Measurements from ENCODE around the gene MCF2L. TPM values are rescaled to one million over a fixed set of nuclear protein-coding genes. Genes with fewer than 3 reads are reported as not detected.
"Not testable (repeated sequence)": the region's sequence is repeated elsewhere in the genome, so short reads cannot be mapped to it uniquely, and the experiment has no call there.

Gene MCF2L
- total RNA-seq, 1 donor from 2014 or later, result 69.7 TPM

DNA sequence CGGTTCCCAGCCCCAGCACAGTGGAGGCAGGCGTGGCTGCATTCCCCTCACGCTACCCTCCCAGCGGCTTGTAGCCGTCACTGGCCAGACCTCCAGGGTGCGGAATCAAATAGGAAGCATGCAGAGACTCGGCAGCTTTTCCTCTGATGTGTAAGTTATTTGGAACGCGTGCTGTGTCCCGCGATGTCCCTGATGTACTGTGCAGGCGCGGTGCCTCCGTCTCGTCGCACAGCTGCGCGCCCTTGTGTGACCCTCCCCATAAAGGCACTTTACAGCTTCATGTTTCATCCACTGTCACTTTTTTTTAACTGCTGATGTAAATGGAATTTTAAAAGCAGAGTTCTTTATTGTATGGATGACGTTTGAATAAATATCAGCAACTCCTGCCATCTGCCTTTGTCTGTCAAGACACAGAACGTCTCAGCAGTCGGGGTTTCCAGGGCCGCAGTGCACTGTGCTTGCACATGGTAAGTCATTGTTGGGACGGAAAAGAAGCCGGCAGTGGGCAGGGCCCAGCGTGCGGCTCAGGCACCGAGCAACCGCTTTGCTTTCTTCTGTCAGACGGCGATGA is 129.2 kb downstream of the MCF2L start:
- DNase-seq, result no peak
- ATAC-seq, result no peak
- Histone ChIP-seq H3K9me3 (no peaks in the 10 kb centered on the region), H3K27ac (no peak overlapping the region), H3K27me3 (no peaks in the 10 kb centered on the region), H3K4me3 (no peak overlapping the region), H3K36me3 (no peaks in the 10 kb centered on the region), H3K4me1 (no peaks in the 10 kb centered on the region)
- TF ChIP-seq, protein P1, sequence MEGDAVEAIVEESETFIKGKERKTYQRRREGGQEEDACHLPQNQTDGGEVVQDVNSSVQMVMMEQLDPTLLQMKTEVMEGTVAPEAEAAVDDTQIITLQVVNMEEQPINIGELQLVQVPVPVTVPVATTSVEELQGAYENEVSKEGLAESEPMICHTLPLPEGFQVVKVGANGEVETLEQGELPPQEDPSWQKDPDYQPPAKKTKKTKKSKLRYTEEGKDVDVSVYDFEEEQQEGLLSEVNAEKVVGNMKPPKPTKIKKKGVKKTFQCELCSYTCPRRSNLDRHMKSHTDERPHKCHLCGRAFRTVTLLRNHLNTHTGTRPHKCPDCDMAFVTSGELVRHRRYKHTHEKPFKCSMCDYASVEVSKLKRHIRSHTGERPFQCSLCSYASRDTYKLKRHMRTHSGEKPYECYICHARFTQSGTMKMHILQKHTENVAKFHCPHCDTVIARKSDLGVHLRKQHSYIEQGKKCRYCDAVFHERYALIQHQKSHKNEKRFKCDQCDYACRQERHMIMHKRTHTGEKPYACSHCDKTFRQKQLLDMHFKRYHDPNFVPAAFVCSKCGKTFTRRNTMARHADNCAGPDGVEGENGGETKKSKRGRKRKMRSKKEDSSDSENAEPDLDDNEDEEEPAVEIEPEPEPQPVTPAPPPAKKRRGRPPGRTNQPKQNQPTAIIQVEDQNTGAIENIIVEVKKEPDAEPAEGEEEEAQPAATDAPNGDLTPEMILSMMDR (IDR thresholded peaks at IDR 0.05), result no peak
- intact Hi-C loops (cut with DNase I), result no loop called here

DNA sequence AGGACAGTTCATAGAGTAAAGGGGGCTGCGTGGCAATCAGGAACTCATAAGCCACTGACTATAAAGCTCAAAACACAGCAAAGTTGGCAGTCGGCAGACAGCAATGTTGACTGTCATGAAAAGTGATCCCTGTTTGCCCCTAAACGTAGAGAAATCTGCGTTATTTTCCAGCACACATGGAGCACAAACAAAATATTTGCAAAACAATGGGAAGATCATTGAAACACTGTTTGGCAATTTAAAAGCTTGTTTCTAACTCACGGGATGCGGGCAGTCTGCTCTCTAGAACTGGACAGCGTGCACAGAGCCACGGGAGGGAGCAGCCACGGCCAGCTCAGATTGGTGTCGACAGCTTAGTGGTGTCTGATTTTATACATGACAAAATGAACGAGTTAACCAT is 130.1 kb downstream of the MCF2L start:
- no peaks in the 10 kb centered on the region for H3K27me3 ChIP-seq
- intact Hi-C loops (cut with DNase I), result no loop called here
- DNase-seq (no peak), ATAC-seq (no peak)
- H3K27ac ChIP-seq, result no peak overlapping the region
- H3K9me3 ChIP-seq, result no peaks in the 10 kb centered on the region
- no peaks in the 10 kb centered on the region for H3K36me3 ChIP-seq
- H3K4me1 ChIP-seq, result no peaks in the 10 kb centered on the region
- no peak overlapping the region for H3K4me3 ChIP-seq
- TF ChIP-seq, protein P1 (IDR thresholded peaks at IDR 0.05), result no peak

DNA sequence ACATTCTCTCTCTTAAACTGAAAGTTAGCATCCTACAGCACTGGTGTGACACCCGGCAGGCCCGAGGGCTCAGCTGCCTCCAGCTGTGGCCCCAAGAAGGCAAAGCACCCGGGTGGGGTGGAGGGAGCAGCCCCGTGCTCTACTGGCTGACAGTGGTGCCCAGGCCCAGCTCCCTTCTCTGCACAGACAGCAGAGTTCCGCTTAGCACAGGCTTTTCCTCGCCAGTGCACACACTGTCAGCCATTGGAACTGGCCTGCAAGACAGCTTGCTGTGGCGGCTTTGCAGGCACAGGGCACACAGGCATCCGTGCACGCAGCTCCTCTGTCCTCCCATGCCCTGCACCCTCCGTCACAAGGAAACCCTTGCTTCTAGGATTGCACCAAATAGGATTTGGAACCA is 133.3 kb downstream of the MCF2L start:
- H3K27ac ChIP-seq; H3K4me3 ChIP-seq; DNase-seq; H3K9me3 ChIP-seq; H3K36me3 ChIP-seq; H3K27me3 ChIP-seq; H3K4me1 ChIP-seq; intact Hi-C loops (cut with DNase I): not testable (repeated sequence)
- ATAC-seq, result peak; percentile 11

DNA sequence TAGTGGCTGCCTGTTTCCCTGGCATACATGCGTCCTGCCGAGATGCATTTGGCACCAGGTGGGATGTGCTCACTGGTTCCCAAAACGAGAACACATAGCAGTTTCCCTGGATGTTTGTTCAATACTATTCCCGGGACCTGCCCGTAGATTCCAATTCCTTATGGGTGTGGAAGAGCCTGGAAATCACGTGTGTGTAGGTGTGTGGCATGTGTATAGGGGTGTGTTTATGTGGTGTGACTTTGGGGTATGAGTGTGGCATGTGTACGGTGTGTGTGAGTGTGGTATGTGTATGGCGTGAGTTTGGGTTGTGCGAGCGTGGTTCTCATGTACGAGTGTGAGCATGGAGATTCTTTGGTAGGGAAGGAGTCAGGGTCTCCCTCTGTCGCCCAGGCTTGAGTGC is 133.7 kb downstream of the MCF2L start:
- Histone ChIP-seq H3K27me3 (no peaks in the 10 kb centered on the region), H3K36me3 (no peaks in the 10 kb centered on the region), H3K27ac (no peak overlapping the region), H3K4me3 (no peak overlapping the region), H3K9me3 (no peaks in the 10 kb centered on the region), H3K4me1 (no peaks in the 10 kb centered on the region)
- intact Hi-C loops (cut with DNase I), result no loop called here
- TF ChIP-seq, protein P1 (IDR thresholded peaks at IDR 0.05), result no peak
- ATAC-seq, result no peak
- DNase-seq, result no peak

DNA sequence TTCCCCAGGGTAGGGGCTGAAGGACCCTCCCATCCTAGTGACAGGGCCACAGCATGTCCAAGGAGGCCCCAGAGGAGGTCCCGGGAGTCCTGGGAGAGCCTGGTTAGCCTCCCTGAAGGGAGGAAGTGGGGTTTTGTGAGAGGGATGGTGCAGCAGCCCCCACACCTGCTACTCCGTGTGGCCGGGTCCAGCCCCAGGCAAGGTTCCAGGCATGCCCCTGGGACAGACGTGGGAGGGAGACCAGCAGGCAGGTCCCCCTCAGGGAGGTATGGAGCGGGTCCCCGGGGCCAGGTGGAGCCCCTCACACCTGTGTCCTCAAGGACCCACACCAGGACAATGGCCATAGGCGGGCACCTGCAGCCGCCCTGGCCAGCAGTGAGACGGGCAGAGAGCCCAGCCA is 134.6 kb downstream of the MCF2L start:
- no peak overlapping the region for H3K27ac ChIP-seq
- ATAC-seq, result peak; percentile 34
- H3K4me3 ChIP-seq, result no peak overlapping the region
- no peak for DNase-seq
- H3K4me1 ChIP-seq, result no peaks in the 10 kb centered on the region
- H3K27me3 ChIP-seq, result no peaks in the 10 kb centered on the region
- H3K9me3 ChIP-seq, result no peaks in the 10 kb centered on the region
- intact Hi-C loops (cut with DNase I), result no loop called here
- TF ChIP-seq, protein P1 (IDR thresholded peaks at IDR 0.05), result no peak
- H3K36me3 ChIP-seq, result no peaks in the 10 kb centered on the region

DNA sequence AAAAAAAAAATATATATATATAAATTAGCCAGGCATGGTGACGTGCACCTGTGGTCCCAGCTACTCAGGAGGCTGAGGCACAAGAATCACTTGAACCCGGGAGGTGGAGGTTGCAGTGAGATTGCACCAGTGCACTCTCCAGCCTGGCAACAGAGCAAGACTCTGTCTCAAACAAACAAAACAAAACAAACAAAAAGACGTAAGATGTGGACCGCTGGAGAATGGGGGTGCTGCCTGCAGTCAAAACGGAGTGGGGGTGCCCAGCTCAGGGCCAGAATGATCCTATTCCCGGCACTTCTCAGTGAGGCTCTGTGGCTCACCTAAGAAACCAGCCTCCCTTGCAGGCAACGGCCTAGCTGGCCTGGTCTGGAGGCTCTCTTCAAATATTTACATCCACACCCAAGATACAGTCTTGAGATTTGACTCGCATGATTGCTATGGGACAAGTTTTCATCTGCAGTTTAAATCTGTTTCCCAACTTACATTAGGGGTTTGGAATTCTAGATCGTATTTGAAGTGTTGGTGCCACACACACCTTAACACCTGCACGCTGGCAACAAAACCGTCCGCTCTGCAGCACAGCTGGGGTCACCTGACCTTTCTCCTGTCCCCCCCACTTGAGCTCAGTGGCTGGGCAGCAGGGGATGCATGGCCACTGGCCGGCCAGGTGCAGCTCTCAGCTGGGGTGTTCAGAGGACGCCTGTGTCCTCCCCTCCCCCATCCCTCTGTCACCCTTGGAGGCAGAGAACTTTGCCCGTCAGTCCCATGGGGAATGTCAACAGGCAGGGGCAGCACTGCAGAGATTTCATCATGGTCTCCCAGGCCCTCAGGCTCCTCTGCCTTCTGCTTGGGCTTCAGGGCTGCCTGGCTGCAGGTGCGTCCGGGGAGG is 136.3 kb downstream of the MCF2L start, which contains the start of gene F7:
Gene F7 (plus strand): TSS at position 760 of the 889 bp plus-strand sequence. CDS start 51 bp downstream, at position 811.
- no peaks in the 10 kb centered on the region for H3K9me3 ChIP-seq
- H3K4me3 ChIP-seq, result no peak within 1 kb of the TSS
- TF ChIP-seq, protein P1 (IDR thresholded peaks at IDR 0.05), result no peak
- intact Hi-C loops (cut with DNase I), result no loop called here
- H3K27ac ChIP-seq, result no peak within 1 kb of the TSS
- no peak for ATAC-seq
- DNase-seq, result no peak
- peaks cover 12% of the 10 kb centered on the region for H3K27me3 ChIP-seq
- peaks cover 9% of the 10 kb centered on the region for H3K4me1 ChIP-seq
- H3K36me3 ChIP-seq, result no peaks in the 10 kb centered on the region
